ENCODE measurements around the gene FLRT2.

DNA sequence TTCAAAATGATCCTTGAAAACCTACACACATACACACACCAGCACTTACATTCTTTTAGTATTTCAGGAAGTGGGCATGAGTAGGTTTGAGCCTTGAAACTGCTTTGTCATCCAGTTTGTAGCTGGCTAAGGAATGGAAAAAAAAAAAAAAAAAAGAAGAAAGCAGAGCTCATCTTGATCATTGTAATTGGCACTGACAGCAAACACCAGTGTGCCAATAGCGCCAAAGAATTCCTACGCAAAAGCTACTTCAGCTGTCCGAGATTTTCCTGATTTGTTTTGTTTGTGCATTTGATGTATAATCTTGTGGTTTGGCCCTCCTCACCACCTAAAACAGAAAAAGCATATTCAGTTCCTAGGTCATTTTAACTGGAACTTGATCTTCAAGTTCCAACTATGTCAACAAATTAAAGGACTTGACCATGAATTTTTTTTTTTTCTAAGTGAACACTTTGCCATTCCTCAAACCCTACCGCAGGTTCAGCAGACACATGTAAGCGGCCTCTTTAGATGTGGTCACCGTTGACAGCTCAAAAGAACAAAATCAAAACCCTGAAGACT lies 57.3 kb downstream of the FLRT2 start:
- TF ChIP-seq CTCF (IDR thresholded peaks at IDR 0.05) (no peak), POLR2AphosphoS5 (IDR thresholded peaks at IDR 0.05) (no peak), EP300 (IDR thresholded peaks at IDR 0.05) (no peak), POLR2A (IDR thresholded peaks at IDR 0.05) (no peak)
